Hematopoietic multipotent progenitor cell treated with erythropoietin and hydrocortisone succinate and interleukin-3 and kit ligand, for 17 days (in vitro differentiated cells): ENCODE measurements around the gene RRH.

Experiments used
- DNase-seq: peaks from one replicate; pipeline ENCODE4 v3.0.0-alpha.2; 2015; ENCODE audit warnings: low spot score

The RRH gene

GRCh38 chr4:109887071-109887470 lies 59.3 kb downstream of the RRH start:
- DNase-seq, result no peak

GRCh38 chr4:109890076-109890475 lies 62.3 kb downstream of the RRH start:
- no peak for DNase-seq
